ENCODE results near the gene DDR2. TPM values are rescaled to one million over a fixed set of nuclear protein-coding genes. Genes with fewer than 3 reads are reported as not detected.
A peak's percentile ranks its signal among the peaks of the same experiment; 100 is the strongest.

DDR2 gene
- polyA plus RNA-seq, 6 donors from 2014 or later = not detected

DNA sequence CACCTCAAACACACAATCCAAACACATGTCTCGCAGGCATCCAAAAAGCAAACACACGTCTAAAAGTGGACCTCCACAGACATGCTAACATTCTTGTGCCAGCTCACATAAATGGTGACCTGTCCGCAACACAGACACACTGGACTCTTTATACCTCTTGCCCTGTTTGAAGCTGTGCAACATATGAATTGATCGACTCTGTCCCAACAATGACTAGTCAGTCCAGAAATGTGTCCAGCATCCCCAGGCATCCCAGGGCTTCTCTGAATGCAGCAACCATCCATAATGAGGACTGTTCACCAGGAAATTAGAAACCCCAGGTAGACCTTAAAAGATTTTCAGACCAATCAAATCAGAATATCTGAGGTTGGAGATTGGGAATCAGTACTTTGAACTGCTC is 3.2 kb downstream of the DDR2 start:
- Mint-ChIP-seq H3K27me3 (peaks cover 8 to 21% (median 17%) of the 10 kb centered on the region in 3 donors), H3K27ac (peak overlapping the region in 1 of 6 donors; percentile 11), H3K4me1 (peaks cover 0 to 4% (median 0%) of the 10 kb centered on the region in 3 donors), H3K4me3 (no peak overlapping the region), H3K9me3 (peaks cover 0 to 2% (median 0%) of the 10 kb centered on the region in 7 donors), H3K36me3 (no peaks in the 10 kb centered on the region)
- DNase-seq = no peak
- no peak for ATAC-seq (ENCODE audit: low read depth in 2 of 2)

DNA sequence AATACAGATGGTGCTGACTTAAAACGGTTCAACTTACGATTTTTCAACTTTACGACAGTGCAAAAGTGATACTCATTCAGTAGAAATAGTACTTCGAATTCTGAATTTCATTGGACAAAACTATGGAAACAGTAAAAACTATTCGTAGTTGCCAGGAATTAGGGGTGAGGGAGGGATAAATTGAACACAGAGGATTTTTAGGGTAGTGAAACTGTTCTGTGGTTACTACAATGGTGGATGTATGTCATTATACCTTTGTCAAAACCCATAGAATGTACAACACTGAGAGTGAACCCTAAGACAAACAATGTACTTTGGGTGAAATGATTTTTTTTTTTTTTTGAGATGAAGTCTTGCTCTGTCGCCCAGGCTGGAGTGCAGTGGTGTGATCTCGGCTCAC is 7.5 kb downstream of the DDR2 start:
- H3K27ac Mint-ChIP-seq = no peak overlapping the region
- peak; percentile 56 to 66 for ATAC-seq (ENCODE audit: low read depth in 2 of 2)
- no peak for DNase-seq

DNA sequence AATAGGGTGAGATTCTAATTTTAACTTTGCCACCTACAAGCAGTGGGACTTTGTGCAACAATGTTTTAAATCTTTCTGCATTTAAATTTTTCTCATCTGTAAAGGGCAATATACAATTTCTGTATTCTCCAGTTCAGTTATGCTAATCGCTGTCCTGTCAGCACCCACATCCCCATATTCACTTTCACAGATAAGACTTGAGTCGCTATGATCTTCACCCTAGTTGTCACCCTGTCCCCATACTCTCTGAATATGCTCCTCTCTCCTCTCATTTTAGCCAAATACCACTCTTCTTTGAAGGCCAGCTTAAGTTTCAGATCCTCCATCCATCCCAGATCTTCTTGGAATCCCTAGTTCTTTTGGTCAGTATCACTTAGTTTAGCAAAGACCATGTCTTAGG is 8.8 kb downstream of the DDR2 start:
- Mint-ChIP-seq H3K27ac (no peak overlapping the region), H3K4me1 (peaks cover 0 to 4% (median 0%) of the 10 kb centered on the region in 3 donors), H3K36me3 (no peaks in the 10 kb centered on the region), H3K9me3 (peaks cover 0 to 2% (median 0%) of the 10 kb centered on the region in 7 donors), H3K27me3 (peaks cover 0 to 10% (median 8%) of the 10 kb centered on the region in 3 donors), H3K4me3 (no peak overlapping the region)
- ATAC-seq (ENCODE audit: low read depth in 2 of 2) (no peak), DNase-seq (no peak)

More for the DNA sequence above, 7.5 kb downstream of the DDR2 start:
- H3K36me3 Mint-ChIP-seq = no peaks in the 10 kb centered on the region
- peaks cover 0 to 2% (median 0%) of the 10 kb centered on the region in 7 donors for H3K9me3 Mint-ChIP-seq
- H3K4me3 Mint-ChIP-seq = no peak overlapping the region
- H3K27me3 Mint-ChIP-seq = peaks cover 0 to 14% (median 4%) of the 10 kb centered on the region in 3 donors
- peaks cover 0 to 4% (median 0%) of the 10 kb centered on the region in 3 donors for H3K4me1 Mint-ChIP-seq

DNA sequence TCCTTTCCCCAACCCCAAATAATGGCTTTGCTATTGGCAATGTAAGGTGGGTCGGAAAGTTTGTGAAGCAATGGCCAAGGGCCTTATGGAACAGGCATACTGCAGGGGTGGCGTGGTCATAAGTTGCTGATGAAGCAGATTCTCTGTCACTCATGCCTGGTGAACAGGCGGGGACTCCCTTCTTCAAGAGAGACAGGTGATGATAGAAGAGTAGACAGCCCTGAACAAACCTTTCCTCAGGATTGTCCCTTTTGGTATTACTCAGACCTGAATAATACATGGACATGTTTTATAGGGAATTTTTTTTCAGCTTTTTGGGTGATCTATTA is 12.7 kb downstream of the DDR2 start:
- H3K27me3 Mint-ChIP-seq = peaks cover 13 to 21% (median 20%) of the 10 kb centered on the region in 3 donors
- H3K4me1 Mint-ChIP-seq = peaks cover 0 to 2% (median 0%) of the 10 kb centered on the region in 3 donors
- no peak overlapping the region for H3K4me3 Mint-ChIP-seq
- ATAC-seq (ENCODE audit: low read depth in 2 of 2) = no peak
- H3K36me3 Mint-ChIP-seq = no peaks in the 10 kb centered on the region
- H3K9me3 Mint-ChIP-seq = no peaks in the 10 kb centered on the region
- no peak overlapping the region for H3K27ac Mint-ChIP-seq
- DNase-seq = no peak

DNA sequence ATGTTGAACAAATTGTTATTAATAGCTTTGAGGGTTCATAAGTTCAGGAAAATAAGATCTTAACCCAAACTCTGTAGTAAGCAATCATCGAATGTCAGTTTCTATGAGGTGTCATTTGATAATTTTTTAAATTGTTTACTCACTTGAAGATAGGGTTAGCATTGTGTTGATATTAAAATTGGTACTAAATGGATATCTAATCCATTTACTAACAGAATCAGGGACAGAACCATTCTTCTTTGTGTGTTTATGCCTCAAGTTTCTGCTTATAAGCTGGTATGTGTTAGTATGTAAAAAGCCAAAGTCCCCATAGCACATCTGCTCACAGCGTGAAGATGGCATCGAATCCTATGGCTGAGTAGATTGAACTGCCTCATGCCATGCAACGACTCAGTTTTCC is 13.4 kb downstream of the DDR2 start:
- H3K9me3 Mint-ChIP-seq = no peaks in the 10 kb centered on the region
- peaks cover 13 to 21% (median 21%) of the 10 kb centered on the region in 3 donors for H3K27me3 Mint-ChIP-seq
- ATAC-seq (ENCODE audit: low read depth in 2 of 2) = no peak
- no peak for DNase-seq
- H3K36me3 Mint-ChIP-seq = no peaks in the 10 kb centered on the region
- H3K4me3 Mint-ChIP-seq = no peak overlapping the region
- no peaks in the 10 kb centered on the region for H3K4me1 Mint-ChIP-seq
- H3K27ac Mint-ChIP-seq = no peak overlapping the region

DNA sequence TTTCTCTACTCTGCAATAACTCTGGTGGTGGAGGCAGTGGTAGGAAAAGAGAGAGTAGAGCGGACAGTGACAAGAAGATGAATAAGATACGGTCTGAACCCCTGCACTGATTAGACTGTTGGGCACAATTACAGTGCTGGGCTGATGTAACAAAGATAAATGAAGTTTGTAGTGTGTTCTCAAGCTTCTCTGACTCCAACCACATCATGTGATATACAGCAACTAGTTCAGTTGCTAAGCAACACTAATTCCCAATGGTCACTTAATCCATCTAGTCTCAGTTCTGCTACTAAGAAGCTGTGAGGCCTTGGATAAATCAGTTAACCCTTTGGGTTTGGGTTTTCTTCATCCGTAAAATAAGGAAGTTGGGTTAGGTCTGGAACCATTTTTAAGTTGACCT is 17.3 kb downstream of the DDR2 start:
- peaks cover 0 to 8% of the 10 kb centered on the region in 2 donors for H3K36me3 Mint-ChIP-seq
- H3K27ac Mint-ChIP-seq = no peak overlapping the region
- no peak overlapping the region for H3K4me3 Mint-ChIP-seq
- peaks cover 26 to 37% (median 28%) of the 10 kb centered on the region in 3 donors for H3K27me3 Mint-ChIP-seq
- DNase-seq = no peak
- ATAC-seq (ENCODE audit: low read depth in 2 of 2) = no peak
- no peaks in the 10 kb centered on the region for H3K4me1 Mint-ChIP-seq
- H3K9me3 Mint-ChIP-seq = peaks cover 0 to 5% (median 0%) of the 10 kb centered on the region in 7 donors

DNA sequence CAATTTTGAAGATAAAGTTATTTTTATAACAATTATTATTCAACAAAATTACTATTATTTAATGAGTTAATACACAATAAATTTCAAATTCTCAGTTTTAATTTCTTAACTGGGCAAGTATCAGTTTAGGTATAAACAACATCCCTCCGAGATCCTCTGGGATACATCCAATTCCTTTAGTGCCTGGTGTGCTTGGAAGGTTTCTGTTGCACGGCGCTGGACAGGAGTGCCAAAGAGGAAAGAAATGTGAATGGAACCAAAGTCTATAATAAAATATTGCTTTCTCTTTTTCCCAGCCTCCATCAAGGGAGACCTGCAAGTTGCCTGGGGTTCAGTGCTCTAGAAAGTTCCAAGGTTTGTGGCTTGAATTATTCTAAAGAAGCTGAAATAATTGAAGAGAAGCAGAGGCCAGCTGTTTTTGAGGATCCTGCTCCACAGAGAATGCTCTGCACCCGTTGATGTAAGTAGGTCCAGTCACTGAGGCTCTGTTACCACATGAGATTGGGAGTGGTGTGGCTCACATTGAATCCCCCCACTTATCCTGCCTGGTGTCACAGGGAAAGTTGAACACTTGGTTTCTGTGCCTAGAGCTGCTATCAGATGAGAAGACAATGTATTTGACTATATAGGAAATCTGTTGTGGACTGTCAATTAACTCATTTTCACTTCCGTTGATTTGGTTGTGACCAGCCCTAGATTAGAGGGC is 22.8 kb downstream of the DDR2 start:
- Mint-ChIP-seq H3K4me1 (no peaks in the 10 kb centered on the region), H3K9me3 (peaks cover 0 to 5% (median 0%) of the 10 kb centered on the region in 7 donors), H3K27me3 (peaks cover 17 to 37% (median 21%) of the 10 kb centered on the region in 3 donors), H3K27ac (no peak overlapping the region), H3K4me3 (no peak overlapping the region), H3K36me3 (peaks cover 0 to 8% of the 10 kb centered on the region in 2 donors)
- no peak for ATAC-seq (ENCODE audit: low read depth in 2 of 2)
- no peak for DNase-seq

DNA sequence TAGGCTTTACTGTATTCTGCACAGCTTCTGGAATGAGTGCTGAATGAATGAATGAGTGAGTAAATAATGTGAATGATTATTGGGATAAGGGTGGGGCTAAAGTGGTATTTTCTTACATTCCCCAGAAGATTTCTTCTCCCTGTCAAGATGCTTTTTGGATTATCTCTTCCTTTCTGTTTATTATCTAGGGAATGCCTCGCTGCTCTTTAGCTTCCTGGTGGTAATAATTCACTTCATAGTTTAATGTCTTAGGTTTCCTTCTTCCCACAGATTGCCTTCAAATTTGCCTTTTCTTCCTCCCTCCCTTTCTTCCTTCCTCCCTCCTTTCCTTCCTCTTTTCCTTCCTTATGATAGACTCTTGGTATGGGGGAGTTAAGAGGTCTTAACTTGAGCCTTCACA is 24.0 kb downstream of the DDR2 start:
- Mint-ChIP-seq H3K9me3 (peaks cover 0 to 1% (median 0%) of the 10 kb centered on the region in 7 donors), H3K27me3 (peaks cover 13 to 30% (median 16%) of the 10 kb centered on the region in 3 donors), H3K4me1 (no peaks in the 10 kb centered on the region), H3K4me3 (no peak overlapping the region), H3K36me3 (peaks cover 0 to 3% of the 10 kb centered on the region in 2 donors), H3K27ac (no peak overlapping the region)
- DNase-seq (no peak), ATAC-seq (ENCODE audit: low read depth in 2 of 2) (no peak)

DNA sequence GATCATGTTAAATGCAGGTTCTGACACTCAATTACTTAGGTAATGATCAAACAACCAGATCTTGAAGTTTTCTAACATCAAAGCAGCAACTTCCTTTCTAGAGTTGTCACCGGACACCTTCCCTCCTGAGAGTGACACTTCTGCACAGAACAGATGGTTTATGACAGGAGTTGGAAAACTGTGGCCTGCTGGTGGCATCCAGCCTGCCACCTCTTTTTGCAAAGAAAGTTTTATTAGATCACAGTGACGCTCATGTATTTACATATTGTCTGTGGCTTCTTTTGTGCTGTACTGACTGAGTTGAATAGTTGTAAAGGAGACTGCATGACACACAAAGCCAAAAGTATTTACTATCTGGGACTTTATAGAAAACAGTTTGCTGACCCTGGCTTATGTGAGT is 28.3 kb downstream of the DDR2 start:
- DNase-seq = no peak
- Mint-ChIP-seq H3K27ac (no peak overlapping the region), H3K27me3 (peaks cover 0 to 28% (median 18%) of the 10 kb centered on the region in 3 donors), H3K4me1 (no peaks in the 10 kb centered on the region), H3K36me3 (no peaks in the 10 kb centered on the region), H3K9me3 (no peaks in the 10 kb centered on the region), H3K4me3 (no peak overlapping the region)
- no peak for ATAC-seq (ENCODE audit: low read depth in 2 of 2)

DNA sequence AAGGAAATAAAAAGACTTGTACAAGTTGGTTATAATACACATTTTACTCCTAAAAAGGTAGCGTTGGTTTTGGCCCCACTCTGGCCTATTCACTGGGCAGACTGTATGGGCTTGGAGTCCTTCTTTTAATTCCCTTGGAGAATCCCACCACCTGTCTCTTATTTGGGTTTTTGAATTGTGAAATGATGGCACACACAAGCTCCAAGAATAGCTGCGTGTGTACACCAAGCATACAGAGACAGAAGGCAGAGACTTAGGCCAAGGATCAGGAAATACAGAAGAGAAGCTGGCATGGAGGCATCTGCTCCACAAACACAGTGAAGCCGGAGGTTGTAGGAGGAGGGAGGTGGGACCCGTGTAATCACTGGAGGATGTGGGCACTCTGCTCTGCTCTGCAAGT is 29.1 kb downstream of the DDR2 start:
- H3K4me3 Mint-ChIP-seq = no peak overlapping the region
- H3K36me3 Mint-ChIP-seq = no peaks in the 10 kb centered on the region
- H3K27me3 Mint-ChIP-seq = peaks cover 0 to 34% (median 25%) of the 10 kb centered on the region in 3 donors
- ATAC-seq (ENCODE audit: low read depth in 2 of 2) (no peak), DNase-seq (no peak)
- no peak overlapping the region for H3K27ac Mint-ChIP-seq
- no peaks in the 10 kb centered on the region for H3K4me1 Mint-ChIP-seq
- no peaks in the 10 kb centered on the region for H3K9me3 Mint-ChIP-seq

DNA sequence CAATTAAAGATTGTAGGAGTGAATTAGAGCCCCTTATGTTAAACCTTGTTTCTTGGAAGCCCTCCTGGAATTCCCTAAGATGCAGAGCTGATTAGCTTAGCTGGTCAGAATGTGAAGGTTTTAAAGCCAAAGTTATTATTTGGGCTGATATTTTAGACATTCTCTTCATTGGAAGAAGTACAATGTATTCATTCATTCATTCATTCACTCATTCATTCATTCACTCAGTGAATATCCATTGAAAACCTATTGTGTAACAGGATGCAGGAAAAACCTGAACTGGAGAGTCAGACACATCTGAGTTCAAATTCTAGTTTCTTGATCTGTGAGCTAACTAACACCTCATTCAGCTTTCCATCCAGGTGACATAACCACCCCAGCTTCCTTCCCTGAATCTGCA is 29.7 kb downstream of the DDR2 start:
- no peak for ATAC-seq (ENCODE audit: low read depth in 2 of 2)

DNA sequence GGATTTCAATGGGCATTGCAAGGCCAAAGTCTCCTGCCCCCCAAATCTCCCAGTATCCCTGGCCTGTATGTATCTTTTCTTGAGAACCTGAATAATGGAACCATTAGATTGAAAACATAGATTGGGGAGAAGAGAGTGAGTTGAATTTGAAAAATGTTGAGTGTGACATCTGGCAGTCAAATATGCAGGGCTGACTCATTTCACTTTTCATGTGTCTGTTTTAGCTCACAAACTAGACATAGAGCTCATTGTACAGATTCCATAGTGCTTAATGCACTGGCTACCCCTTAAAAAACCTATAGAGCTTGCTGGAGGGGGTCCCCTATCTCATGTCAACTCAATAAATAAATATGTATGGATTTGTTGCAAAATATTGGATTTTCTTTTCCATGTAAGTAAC is 30.8 kb downstream of the DDR2 start:
- Mint-ChIP-seq H3K4me1 (no peaks in the 10 kb centered on the region), H3K4me3 (no peak overlapping the region), H3K9me3 (no peaks in the 10 kb centered on the region), H3K27ac (no peak overlapping the region), H3K27me3 (peaks cover 0 to 26% (median 25%) of the 10 kb centered on the region in 3 donors), H3K36me3 (no peaks in the 10 kb centered on the region)
- ATAC-seq (ENCODE audit: low read depth in 2 of 2) (no peak), DNase-seq (no peak)

More for the DNA sequence above, 29.7 kb downstream of the DDR2 start:
- Mint-ChIP-seq H3K4me3 (no peak overlapping the region), H3K4me1 (no peaks in the 10 kb centered on the region), H3K27me3 (peaks cover 0 to 34% (median 25%) of the 10 kb centered on the region in 3 donors), H3K9me3 (no peaks in the 10 kb centered on the region), H3K27ac (no peak overlapping the region), H3K36me3 (no peaks in the 10 kb centered on the region)
- no peak for DNase-seq

DNA sequence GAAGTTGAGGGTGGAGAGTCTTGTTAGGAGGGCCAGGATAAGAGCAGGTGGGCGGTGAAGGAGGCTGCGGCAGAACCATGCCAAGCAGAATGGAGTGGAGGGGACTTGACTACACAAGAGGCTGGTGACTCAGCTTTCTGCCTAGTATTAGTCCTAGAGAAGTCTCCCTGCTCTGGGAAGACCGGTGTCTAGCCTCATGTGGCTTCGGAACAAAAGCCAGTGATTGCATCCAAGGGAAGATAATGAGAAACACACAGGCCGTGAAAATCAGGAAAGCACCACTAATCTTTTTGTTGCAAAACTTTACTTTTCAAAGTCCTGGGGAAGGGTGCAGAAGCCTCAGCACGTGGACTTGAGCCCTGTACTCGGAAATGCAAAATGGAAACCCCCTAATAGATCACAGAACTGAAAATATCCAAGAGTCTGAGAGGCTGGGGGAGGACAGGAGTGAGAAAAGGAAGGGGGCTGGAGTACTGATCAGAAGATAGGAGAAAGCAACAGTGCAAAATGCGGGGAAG is 31.4 kb downstream of the DDR2 start:
- H3K9me3 Mint-ChIP-seq = no peaks in the 10 kb centered on the region
- no peak for DNase-seq
- H3K4me3 Mint-ChIP-seq = no peak overlapping the region
- H3K4me1 Mint-ChIP-seq = no peaks in the 10 kb centered on the region
- H3K27ac Mint-ChIP-seq = no peak overlapping the region
- no peak for ATAC-seq (ENCODE audit: low read depth in 2 of 2)
- no peaks in the 10 kb centered on the region for H3K36me3 Mint-ChIP-seq
- peaks cover 0 to 25% (median 24%) of the 10 kb centered on the region in 3 donors for H3K27me3 Mint-ChIP-seq

DNA sequence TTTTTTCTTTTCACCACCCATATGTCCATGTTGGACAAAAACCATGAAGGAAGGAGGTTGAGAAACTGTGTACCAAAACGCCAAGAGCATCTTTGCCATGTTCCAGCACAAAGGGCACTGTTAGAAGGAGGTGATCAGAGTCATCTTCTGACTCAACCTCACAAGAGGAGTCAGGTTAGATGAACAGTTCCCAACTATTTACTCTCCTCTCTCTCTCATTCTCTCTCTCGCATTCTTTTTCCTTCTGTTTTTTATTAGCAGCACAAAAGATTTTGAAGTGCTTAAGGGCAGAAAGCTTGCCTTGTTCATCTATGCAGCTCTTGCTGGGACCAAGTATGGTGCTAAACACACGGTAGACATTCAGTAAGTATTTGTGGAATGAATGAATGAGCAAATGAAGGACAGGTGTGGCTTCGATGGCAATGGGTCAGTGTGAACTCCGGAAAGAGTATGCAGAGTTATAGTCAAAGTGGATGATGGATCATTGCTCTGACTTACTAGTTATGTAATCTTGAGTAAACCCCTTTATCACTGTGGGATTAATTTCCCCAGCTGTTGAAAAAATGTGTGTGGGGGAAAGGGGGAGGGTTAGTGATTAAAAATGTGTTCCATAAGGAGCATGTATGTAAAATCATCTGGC is 33.9 kb downstream of the DDR2 start:
- no peaks in the 10 kb centered on the region for H3K36me3 Mint-ChIP-seq
- no peak overlapping the region for H3K4me3 Mint-ChIP-seq

More for the DNA sequence above, 33.9 kb downstream of the DDR2 start:
- Mint-ChIP-seq H3K4me1 (no peaks in the 10 kb centered on the region), H3K27me3 (peaks cover 0 to 16% (median 14%) of the 10 kb centered on the region in 3 donors), H3K27ac (no peak overlapping the region), H3K9me3 (no peaks in the 10 kb centered on the region)
- DNase-seq (no peak), ATAC-seq (ENCODE audit: low read depth in 2 of 2) (no peak)
